ENCODE data around the gene DUSP28. TPM values are rescaled to one million over a fixed set of nuclear protein-coding genes. Genes with fewer than 3 reads are reported as not detected.

DUSP28 gene
- total and polyA plus RNA-seq, 2 experiments from 2014 or later: 2.7 to 4.3 TPM

GRCh38 chr2:240512109-240512485 is 48.1 kb upstream of the DUSP28 start (continued):
- no peak for TF ChIP-seq ZNF462 (CRISPR knock-in tag; IDR thresholded peaks at IDR 0.05)
- no peak for TF ChIP-seq JUNB (IDR thresholded peaks at IDR 0.05; ENCODE audit: unreplicated experiment)
- TF ChIP-seq POLR2AphosphoS5 (IDR thresholded peaks at IDR 0.05; ENCODE audit: low read depth): no peak

- Mint-ChIP-seq H3K4me1 (no peaks in the 10 kb centered on the region; the same call in 2 of the 3 replicates), H3K9me3 (no peaks in the 10 kb centered on the region), H3K27ac (no peak overlapping the region), H3K36me3 (ENCODE audit: low read depth) (no peaks in the 10 kb centered on the region), H3K27me3 (ENCODE audit: insufficient read depth, low read depth, poor library complexity) (peaks cover 15% of the 10 kb centered on the region), H3K4me3 (no peak overlapping the region)
- ATAC-seq (no peak), DNase-seq (ENCODE audit: low spot score) (no peak)
- H3K27ac ChIP-seq (ENCODE audit: low read depth): no peak overlapping the region
- H3K4me2 ChIP-seq: no peak overlapping the region
- H3K36me3 ChIP-seq (ENCODE audit: insufficient read depth): no peaks in the 10 kb centered on the region
- H4K20me1 ChIP-seq (replicated peaks; ENCODE audit: insufficient read depth): no peaks in the 10 kb centered on the region
- H3F3A ChIP-seq (replicated peaks; ENCODE audit: low read depth): no peaks in the 10 kb centered on the region
- H3K4me1 ChIP-seq (ENCODE audit: insufficient read depth): no peaks in the 10 kb centered on the region
- 0 out of 2 replicates have a peak, but pooled peaks cover 4% of the 10 kb centered on the region for H3K9me2 ChIP-seq (ENCODE audit: insufficient read depth)
- no peak overlapping the region for H2AFZ ChIP-seq
- H3K4me3 ChIP-seq: no peak overlapping the region
- no peaks in the 10 kb centered on the region for H3K27me3 ChIP-seq (ENCODE audit: insufficient read depth)
- H3K79me2 ChIP-seq (replicated peaks; ENCODE audit: insufficient read depth): no peaks in the 10 kb centered on the region
- TF ChIP-seq JUNB (IDR thresholded peaks at IDR 0.05; ENCODE audit: unreplicated experiment): no peak
- TF ChIP-seq ZNF331 (CRISPR knock-in tag; IDR thresholded peaks at IDR 0.05; ENCODE audit: low read depth): no peak
- TF ChIP-seq EZH2 (IDR thresholded peaks at IDR 0.05; ENCODE audit: low read depth, unreplicated experiment): no peak
- no peak for TF ChIP-seq ZNF462 (CRISPR knock-in tag; IDR thresholded peaks at IDR 0.05)
- TF ChIP-seq, protein P1, sequence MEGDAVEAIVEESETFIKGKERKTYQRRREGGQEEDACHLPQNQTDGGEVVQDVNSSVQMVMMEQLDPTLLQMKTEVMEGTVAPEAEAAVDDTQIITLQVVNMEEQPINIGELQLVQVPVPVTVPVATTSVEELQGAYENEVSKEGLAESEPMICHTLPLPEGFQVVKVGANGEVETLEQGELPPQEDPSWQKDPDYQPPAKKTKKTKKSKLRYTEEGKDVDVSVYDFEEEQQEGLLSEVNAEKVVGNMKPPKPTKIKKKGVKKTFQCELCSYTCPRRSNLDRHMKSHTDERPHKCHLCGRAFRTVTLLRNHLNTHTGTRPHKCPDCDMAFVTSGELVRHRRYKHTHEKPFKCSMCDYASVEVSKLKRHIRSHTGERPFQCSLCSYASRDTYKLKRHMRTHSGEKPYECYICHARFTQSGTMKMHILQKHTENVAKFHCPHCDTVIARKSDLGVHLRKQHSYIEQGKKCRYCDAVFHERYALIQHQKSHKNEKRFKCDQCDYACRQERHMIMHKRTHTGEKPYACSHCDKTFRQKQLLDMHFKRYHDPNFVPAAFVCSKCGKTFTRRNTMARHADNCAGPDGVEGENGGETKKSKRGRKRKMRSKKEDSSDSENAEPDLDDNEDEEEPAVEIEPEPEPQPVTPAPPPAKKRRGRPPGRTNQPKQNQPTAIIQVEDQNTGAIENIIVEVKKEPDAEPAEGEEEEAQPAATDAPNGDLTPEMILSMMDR (conservative IDR thresholded peaks at IDR 0.05; ENCODE audit: low read depth in 2 of 2): no peak
Observed at GRCh38 chr2:240512666-240513535, 47.3 kb upstream of the DUSP28 start.

All from GM23338 (cell line).